Right lobe of liver (tissue), 6 donors: Measurements from ENCODE around the gene HSPD1. TPM values are rescaled to one million over a fixed set of nuclear protein-coding genes. Genes with fewer than 3 reads are reported as not detected.

Source experiments
- ATAC-seq, 4 donors: fragments of 200-7000 bp; cut with Tn5 transposase; one replicate each; pipeline ENCODE4 v1.9.1; 2020; ENCODE audit warnings: mild to moderate bottlenecking in 4 of 4, moderate library complexity in 4 of 4
- DNase-seq, 3 donors: peaks; one replicate each; pipeline ENCODE4 v3.0.0-alpha.2; 2020
- H3K27ac ChIP-seq, 3 donors: fragments of 200-600 bp; one replicate each; pipeline ENCODE4 v1.8.0; 2022
- H3K27me3 ChIP-seq, 2 donors: fragments of 200-600 bp; one replicate each; pipeline ENCODE4 v1.8.0; 2022
- H3K36me3 ChIP-seq, 4 donors: fragments of 200-600 bp; sonication (generic) in 1 of 4; one replicate each; pipeline versions ENCODE4 v1.5.1 to v1.8.0; 2017 to 2022; ENCODE audit warnings: control low read depth in 1 of 4
- H3K4me1 ChIP-seq, 4 donors: fragments of 200-600 bp; sonication (generic) in 1 of 4; one replicate each; pipeline versions ENCODE4 v1.5.1 to v1.8.0; 2017 to 2022; ENCODE audit warnings: control low read depth in 1 of 4
- H3K4me3 ChIP-seq, 3 donors: fragments of 200-600 bp; one replicate each; pipeline ENCODE4 v1.8.0; 2022
- H3K9me3 ChIP-seq, 4 donors: fragments of 200-600 bp; sonication (generic) in 1 of 4; one replicate each; pipeline versions ENCODE4 v1.5.1 to v1.8.0; 2017 to 2022; ENCODE audit warnings: control low read depth in 1 of 4
- CTCF ChIP-seq, 4 donors: fragments of 200-600 bp in 3 of 4; fragments of 450-650 bp in 1 of 4; IDR thresholded peaks; one replicate each; pipeline versions ENCODE4 v1.5.1 to v1.8.0; 2016 to 2022; ENCODE audit warnings: antibody characterized with exemption in 4 of 4, mild to moderate bottlenecking in 2 of 4
- POLR2A ChIP-seq: fragments of 450-650 bp; IDR thresholded peaks from one replicate; pipeline ENCODE4 v1.6.1; 2017; ENCODE audit warnings: antibody characterized with exemption, mild to moderate bottlenecking
- WGBS: methylation state at CpG from one replicate; pipeline ENCODE4 v1.1.6; 2018; ENCODE audit warnings: low coverage, low lambda C conversion rate; ENCODE audit not compliant: insufficient coverage; ENCODE audit errors: missing lambda C conversion rate; 5-methylcytosine and 5-hydroxymethylcytosine counted together
- intact Hi-C, 2 donors: fragments of 100-400 bp; cut with DNase I; formaldehyde crosslinking; loops; one replicate each; pipeline versions ENCODE4 v1.11.2 to v1.14.1; 2022
- total RNA-seq, 6 experiments: library from RNA; depleted of rRNA in 2 of 6; stranded (reverse); fragments of >200 nt in 2 of 6; fragmentation: NEBNext Ultra II Directional in 3 of 6; extraction: Animal tissue kit (Norgen Biotek cat#: 25700) in 3 of 6; gene quantifications; one replicate each; pipeline versions ENCODE4 v1.1.0 to v1.2.4, GENCODE V29; 2016 to 2023
- donor health status: DM: no; HTN: yes; CAD: no.
- donor health status: DM: no; HTN: no; CAD: no.
- donor health status: DM: no; HTN: no; CAD: no.
- donor health status: DM: no; HTN: yes; CAD: no.
- donor health status: DM: no; HTN: yes; CAD: no.

Gene HSPD1
- total RNA-seq, 6 experiments from 2014 or later: 241 to 552 (median 353) TPM

DNA sequence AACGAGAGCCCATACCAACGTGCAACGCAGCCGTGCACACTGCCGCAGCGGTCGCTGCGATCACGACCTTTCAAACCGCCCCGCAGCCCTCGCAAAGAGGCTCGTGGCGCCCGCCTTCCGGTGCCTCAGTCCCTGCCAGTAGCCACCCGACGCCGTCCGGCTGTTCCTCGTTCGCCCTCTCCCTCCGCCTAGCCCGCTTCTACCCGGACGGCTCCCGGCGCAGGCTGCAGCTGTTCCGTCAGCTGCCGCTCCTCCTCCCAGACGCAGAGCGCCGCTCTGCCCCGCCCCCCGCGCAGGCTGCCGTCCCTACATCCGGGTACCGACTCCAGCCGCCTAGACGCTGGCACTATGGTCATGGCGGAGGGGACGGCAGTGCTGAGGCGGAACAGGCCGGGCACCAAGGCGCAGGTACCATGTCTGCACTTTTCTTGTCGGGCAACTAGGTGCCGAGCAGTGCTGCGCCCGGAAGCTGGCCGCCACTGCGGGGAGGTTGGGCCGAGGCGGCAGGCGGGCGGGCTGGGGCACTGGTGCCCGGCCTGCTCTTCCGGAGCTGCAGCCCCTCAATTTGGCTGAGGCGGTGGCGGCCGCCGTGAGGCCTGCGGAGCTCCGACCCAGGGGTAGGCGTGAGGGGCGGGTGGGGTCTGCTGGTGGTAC is 16.2 kb upstream of the HSPD1 start, which contains the start of gene MOB4:
Gene MOB4 (plus strand): TSS at position 328 of the 654 bp plus-strand sequence. CDS start 21 bp downstream, at position 349.
- no peaks in the 10 kb centered on the region for H3K27me3 ChIP-seq
- TF ChIP-seq POLR2A (peak; percentile 96), CTCF (IDR thresholded peaks at IDR 0.05) (peak in 1 of 4 donors; percentile 8)
- H3K36me3 ChIP-seq: no peaks in the 10 kb centered on the region
- H3K4me3 ChIP-seq: peak within 1 kb of the TSS; percentile 82 to 94 (median 92)
- DNase-seq (peak; percentile 97 to 98 (median 97)), ATAC-seq (peak; percentile 98 to 99 (median 98))
- peaks cover 0 to 11% (median 2%) of the 10 kb centered on the region in 4 donors for H3K4me1 ChIP-seq
- H3K9me3 ChIP-seq: no peaks in the 10 kb centered on the region
- WGBS: 0% methylated on average over 27 of the region's 66 CpGs
- intact Hi-C loops: no loop called here
- H3K27ac ChIP-seq: peak within 1 kb of the TSS; percentile 97 to 98 (median 98)

DNA sequence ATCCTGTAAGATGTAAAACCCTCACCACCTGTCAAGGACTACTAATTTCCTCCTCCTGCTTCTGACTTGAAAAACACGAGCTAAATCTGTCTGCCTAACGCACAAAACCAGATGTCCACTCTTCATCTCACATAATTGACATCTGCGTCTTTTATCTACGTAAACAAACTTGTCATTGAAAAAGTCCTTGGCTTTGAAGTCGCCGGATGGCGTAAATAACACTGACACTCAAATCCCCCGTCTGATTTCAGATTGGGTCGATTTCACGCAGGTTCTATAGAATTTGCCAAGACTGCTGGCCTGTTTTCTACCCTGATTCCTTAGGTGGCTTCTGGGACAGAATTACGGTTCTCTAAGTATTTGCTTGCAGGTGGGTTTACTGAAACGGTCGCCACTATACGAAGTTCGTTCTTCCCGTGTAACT is 15.7 kb upstream of the HSPD1 start:
- H3K9me3 ChIP-seq: no peaks in the 10 kb centered on the region
- no peaks in the 10 kb centered on the region for H3K27me3 ChIP-seq
- intact Hi-C loops: no loop called here
- H3K36me3 ChIP-seq: no peaks in the 10 kb centered on the region
- peaks cover 0 to 11% (median 2%) of the 10 kb centered on the region in 4 donors for H3K4me1 ChIP-seq
- ATAC-seq: peak in 1 of 4 donors; percentile 7
- no peak for DNase-seq
- under 1% methylated on average over 15 of the region's 16 CpGs for WGBS
- no peak for TF ChIP-seq POLR2A
- TF ChIP-seq CTCF (IDR thresholded peaks at IDR 0.05): no peak
- H3K4me3 ChIP-seq: peak overlapping the region; percentile 82 to 94 (median 92)
- peak overlapping the region; percentile 97 to 98 (median 98) for H3K27ac ChIP-seq

GRCh38 chr2:197514754-197515153 is 15.1 kb upstream of the HSPD1 start:
- WGBS: 65% methylated on average over 3 of the region's 3 CpGs
- Histone ChIP-seq H3K4me3 (no peak overlapping the region), H3K27me3 (no peaks in the 10 kb centered on the region), H3K4me1 (peaks cover 0 to 11% (median 2%) of the 10 kb centered on the region in 4 donors), H3K36me3 (no peaks in the 10 kb centered on the region), H3K9me3 (no peaks in the 10 kb centered on the region), H3K27ac (peak overlapping the region; percentile 97 to 98 (median 98))
- TF ChIP-seq CTCF (IDR thresholded peaks at IDR 0.05) (no peak), POLR2A (no peak)
- no peak for ATAC-seq
- intact Hi-C loops: no loop called here
- no peak for DNase-seq

- Histone ChIP-seq H3K4me1 (peaks cover 0 to 11% (median 2%) of the 10 kb centered on the region in 4 donors), H3K27ac (no peak overlapping the region), H3K4me3 (no peak overlapping the region), H3K9me3 (no peaks in the 10 kb centered on the region), H3K36me3 (no peaks in the 10 kb centered on the region), H3K27me3 (no peaks in the 10 kb centered on the region)
- no peak for DNase-seq
- WGBS: 95% methylated on average over 5 of the region's 5 CpGs
- ATAC-seq: no peak
- TF ChIP-seq POLR2A: no peak
- intact Hi-C loops: no loop called here
These were observed 14.3 kb upstream of the HSPD1 start for GRCh38 chr2:197513915-197514314.

DNA sequence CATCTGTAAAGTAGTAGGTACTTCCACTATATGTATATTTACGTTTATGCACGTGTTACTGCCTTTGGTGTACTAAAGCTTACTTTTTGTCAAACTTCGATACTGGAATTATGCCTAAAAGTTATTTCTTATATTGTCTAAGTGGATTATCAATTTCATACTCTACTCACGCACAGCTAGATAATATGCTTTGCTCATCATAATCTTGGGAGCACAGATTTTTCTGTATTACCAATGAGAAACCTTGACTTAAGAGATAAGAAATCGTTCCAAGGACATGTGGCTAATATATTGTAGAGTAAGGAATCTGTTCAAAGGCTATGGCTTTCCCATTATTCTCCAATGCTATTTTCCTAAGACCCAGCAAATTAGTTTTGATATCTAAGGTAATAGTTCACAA is 7.0 kb upstream of the HSPD1 start:
- TF ChIP-seq CTCF (IDR thresholded peaks at IDR 0.05): no peak
- no peak for TF ChIP-seq POLR2A
- peaks cover 0 to 23% (median 10%) of the 10 kb centered on the region in 4 donors for H3K36me3 ChIP-seq
- peaks cover 0 to 11% (median 0%) of the 10 kb centered on the region in 4 donors for H3K4me1 ChIP-seq
- H3K9me3 ChIP-seq: no peaks in the 10 kb centered on the region
- WGBS: 84% methylated on average over 5 of the region's 5 CpGs
- H3K27ac ChIP-seq: no peak overlapping the region
- DNase-seq (no peak), ATAC-seq (no peak)
- intact Hi-C loops: no loop called here
- no peak overlapping the region for H3K4me3 ChIP-seq
- no peaks in the 10 kb centered on the region for H3K27me3 ChIP-seq
